Measurements from ENCODE around the gene NEO1. TPM values are rescaled to one million over a fixed set of nuclear protein-coding genes. Genes with fewer than 3 reads are reported as not detected.

Gene NEO1
- polyA plus RNA-seq, 1 donor from 2014 or later, result 57.0 TPM

DNA sequence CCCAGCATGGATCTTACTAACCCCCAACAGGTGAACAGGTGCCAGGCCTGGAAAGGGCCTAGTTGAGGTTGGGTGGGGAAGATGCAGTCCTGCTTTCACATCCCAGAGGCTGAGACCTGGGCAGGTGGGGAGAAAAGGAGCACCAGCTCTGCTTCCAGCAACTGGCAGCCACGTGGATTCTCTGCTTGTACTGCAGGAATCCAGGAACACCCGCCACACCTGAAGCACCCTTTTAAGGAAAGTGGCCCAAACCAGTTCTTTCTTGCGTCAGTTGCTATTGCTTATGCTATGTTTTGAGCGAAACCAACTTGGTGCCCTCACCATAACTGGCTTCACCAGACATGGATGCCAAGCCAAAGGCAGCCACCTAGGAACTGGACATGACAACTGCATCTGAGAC, 28.1 kb upstream of the NEO1 start:
- H3K9me3 ChIP-seq (ENCODE audit: low read length), result no peaks in the 10 kb centered on the region
- no peaks in the 10 kb centered on the region for H3F3A ChIP-seq (ENCODE audit: insufficient read depth, low read length, poor library complexity, severe bottlenecking)
- H3K9ac ChIP-seq (ENCODE audit: low read length), result no peak overlapping the region
- no peaks in the 10 kb centered on the region for H4K20me1 ChIP-seq (ENCODE audit: insufficient read depth)
- no peaks in the 10 kb centered on the region for H3K36me3 ChIP-seq (ENCODE audit: insufficient read depth, low read length)
- TF ChIP-seq EP300 (conservative IDR thresholded peaks at IDR 0.05; ENCODE audit: poor library complexity, severe bottlenecking), result no peak
- TF ChIP-seq POLR2AphosphoS5 (IDR thresholded peaks at IDR 0.05), result no peak
- TF ChIP-seq EZH2 (IDR thresholded peaks at IDR 0.05; ENCODE audit: borderline replicate concordance, insufficient read depth, low read length, poor library complexity, severe bottlenecking), result no peak
- TF ChIP-seq CTCF (IDR thresholded peaks at IDR 0.05; ENCODE audit: poor library complexity, severe bottlenecking), result no peak
- no peak for TF ChIP-seq MXI1 (conservative IDR thresholded peaks at IDR 0.05; ENCODE audit: poor library complexity, severe bottlenecking)
- TF ChIP-seq, protein P1, sequence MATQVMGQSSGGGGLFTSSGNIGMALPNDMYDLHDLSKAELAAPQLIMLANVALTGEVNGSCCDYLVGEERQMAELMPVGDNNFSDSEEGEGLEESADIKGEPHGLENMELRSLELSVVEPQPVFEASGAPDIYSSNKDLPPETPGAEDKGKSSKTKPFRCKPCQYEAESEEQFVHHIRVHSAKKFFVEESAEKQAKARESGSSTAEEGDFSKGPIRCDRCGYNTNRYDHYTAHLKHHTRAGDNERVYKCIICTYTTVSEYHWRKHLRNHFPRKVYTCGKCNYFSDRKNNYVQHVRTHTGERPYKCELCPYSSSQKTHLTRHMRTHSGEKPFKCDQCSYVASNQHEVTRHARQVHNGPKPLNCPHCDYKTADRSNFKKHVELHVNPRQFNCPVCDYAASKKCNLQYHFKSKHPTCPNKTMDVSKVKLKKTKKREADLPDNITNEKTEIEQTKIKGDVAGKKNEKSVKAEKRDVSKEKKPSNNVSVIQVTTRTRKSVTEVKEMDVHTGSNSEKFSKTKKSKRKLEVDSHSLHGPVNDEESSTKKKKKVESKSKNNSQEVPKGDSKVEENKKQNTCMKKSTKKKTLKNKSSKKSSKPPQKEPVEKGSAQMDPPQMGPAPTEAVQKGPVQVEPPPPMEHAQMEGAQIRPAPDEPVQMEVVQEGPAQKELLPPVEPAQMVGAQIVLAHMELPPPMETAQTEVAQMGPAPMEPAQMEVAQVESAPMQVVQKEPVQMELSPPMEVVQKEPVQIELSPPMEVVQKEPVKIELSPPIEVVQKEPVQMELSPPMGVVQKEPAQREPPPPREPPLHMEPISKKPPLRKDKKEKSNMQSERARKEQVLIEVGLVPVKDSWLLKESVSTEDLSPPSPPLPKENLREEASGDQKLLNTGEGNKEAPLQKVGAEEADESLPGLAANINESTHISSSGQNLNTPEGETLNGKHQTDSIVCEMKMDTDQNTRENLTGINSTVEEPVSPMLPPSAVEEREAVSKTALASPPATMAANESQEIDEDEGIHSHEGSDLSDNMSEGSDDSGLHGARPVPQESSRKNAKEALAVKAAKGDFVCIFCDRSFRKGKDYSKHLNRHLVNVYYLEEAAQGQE (IDR thresholded peaks at IDR 0.05; ENCODE audit: borderline replicate concordance), result no peak
- no peak for TF ChIP-seq TAF1 (IDR thresholded peaks at IDR 0.05; ENCODE audit: low read depth)
- TF ChIP-seq RAD21 (conservative IDR thresholded peaks at IDR 0.05), result no peak
- TF ChIP-seq SMC3 (conservative IDR thresholded peaks at IDR 0.05; ENCODE audit: poor library complexity), result no peak
- no peaks in the 10 kb centered on the region for H3K79me2 ChIP-seq (replicated peaks; ENCODE audit: insufficient read depth, low read length)
- no peaks in the 10 kb centered on the region for H3K9me2 ChIP-seq (ENCODE audit: insufficient read depth, low read length)
- H3K4me3 ChIP-seq (ENCODE audit: low read length), result no peak overlapping the region
- no peaks in the 10 kb centered on the region for H3K27me3 ChIP-seq (ENCODE audit: insufficient read depth, low read depth, low read length)
- peak overlapping the region; percentile 90 for H3K27ac ChIP-seq (ENCODE audit: low read length)
- H2AFZ ChIP-seq (ENCODE audit: low read depth, low read length), result no peak overlapping the region
- H3K4me2 ChIP-seq (ENCODE audit: low read length), result no peak overlapping the region

DNA sequence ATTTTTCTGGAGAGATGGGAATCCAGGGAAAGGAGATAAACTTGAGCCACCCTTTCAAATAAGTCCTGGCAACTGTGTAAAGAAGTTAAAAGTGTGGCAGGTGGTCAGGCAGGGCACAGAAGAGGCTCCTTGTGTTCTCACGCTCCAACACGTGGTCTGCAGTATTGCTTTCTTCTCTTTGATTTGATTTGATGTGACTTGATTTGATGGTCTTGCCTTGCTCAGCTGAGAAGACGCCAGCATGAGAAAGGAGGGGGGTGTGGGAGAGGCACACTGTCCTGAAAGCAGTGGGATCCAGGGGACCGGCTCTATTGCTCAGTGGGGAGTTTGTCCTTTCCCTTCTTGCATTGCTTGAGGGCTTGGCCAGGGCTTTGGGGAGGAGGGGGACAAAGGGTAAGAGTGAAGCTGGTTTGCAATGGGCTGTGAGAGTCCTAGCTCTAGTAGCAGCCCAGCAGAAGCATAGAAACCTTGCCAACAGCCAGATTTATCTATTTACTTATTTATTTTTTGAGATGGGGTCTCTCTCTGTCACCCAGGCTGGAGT, 25.7 kb upstream of the NEO1 start:
- no peak overlapping the region for H3K4me3 ChIP-seq (ENCODE audit: low read length)
- no peaks in the 10 kb centered on the region for H3K79me2 ChIP-seq (replicated peaks; ENCODE audit: insufficient read depth, low read length)
- H3K27ac ChIP-seq (ENCODE audit: low read length), result no peak overlapping the region
- no peaks in the 10 kb centered on the region for H3K36me3 ChIP-seq (ENCODE audit: insufficient read depth, low read length)
- no peaks in the 10 kb centered on the region for H3K9me2 ChIP-seq (ENCODE audit: insufficient read depth, low read length)
- TF ChIP-seq RAD21 (conservative IDR thresholded peaks at IDR 0.05) (no peak), EP300 (conservative IDR thresholded peaks at IDR 0.05; ENCODE audit: poor library complexity, severe bottlenecking) (no peak)
- no peak overlapping the region for H2AFZ ChIP-seq (ENCODE audit: low read depth, low read length)
- H3K9ac ChIP-seq (ENCODE audit: low read length), result no peak overlapping the region
- no peaks in the 10 kb centered on the region for H3K27me3 ChIP-seq (ENCODE audit: insufficient read depth, low read depth, low read length)
- H3F3A ChIP-seq (ENCODE audit: insufficient read depth, low read length, poor library complexity, severe bottlenecking), result no peaks in the 10 kb centered on the region
- H3K4me2 ChIP-seq (ENCODE audit: low read length), result no peak overlapping the region
- no peaks in the 10 kb centered on the region for H3K9me3 ChIP-seq (ENCODE audit: low read length)
- no peaks in the 10 kb centered on the region for H4K20me1 ChIP-seq (ENCODE audit: insufficient read depth)

All from neural cell (in vitro differentiated cells).